ENCODE data around the gene ZNF556.
A peak's percentile ranks its signal among the peaks of the same experiment; 100 is the strongest.
"Not testable (repeated sequence)": the region's sequence is repeated elsewhere in the genome, so short reads cannot be mapped to it uniquely, and the experiment has no call there.

ZNF556 gene

DNA sequence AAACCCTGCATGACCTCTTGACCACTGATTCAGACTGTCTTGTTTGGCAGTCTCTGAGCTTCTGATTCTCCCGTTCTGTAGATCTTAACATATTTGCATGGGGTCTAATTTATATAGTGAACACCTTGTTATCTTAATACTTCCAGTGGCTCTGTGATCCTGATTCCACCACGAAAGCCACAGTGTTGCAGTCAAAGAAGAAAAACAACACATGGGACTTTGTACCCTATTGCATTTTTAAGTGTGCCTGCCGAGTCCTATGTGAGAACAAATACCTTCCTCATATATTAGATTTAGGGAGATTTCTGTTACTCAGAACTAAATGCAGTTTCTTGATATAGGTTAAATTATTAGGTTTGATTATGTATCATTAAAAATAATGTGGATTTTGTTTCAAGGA, 12.3 kb upstream of the ZNF556 start:
- no peak for DNase-seq

DNA sequence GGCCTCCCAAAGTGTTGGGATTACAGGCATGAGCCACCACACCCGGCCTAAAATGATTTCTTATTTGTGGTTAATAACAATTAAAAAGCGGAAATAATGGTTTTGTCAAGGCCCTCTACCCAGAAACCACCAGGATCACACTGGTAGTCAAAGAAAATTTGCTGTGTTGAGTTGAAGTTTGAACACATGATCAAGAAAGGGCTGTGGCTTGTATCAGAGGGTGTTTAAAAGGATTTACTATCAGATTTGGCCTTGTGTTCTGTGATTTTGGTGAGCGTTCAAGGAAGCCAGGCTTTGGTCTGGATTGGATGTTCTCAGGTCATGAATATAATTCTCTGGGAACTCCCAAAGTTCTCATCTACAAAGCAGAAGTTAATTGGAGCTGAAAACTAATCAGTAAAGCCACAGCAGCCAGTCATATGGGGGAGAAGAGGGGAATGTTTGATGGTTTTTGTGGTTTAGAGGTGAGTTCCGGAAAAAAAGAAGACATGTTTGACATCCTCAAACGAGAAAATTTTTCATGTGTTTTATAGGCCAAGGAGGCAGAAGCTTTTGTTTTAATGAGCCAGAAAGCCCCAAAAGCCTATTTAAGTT, 10.6 kb upstream of the ZNF556 start:
- DNase-seq = no peak

DNA sequence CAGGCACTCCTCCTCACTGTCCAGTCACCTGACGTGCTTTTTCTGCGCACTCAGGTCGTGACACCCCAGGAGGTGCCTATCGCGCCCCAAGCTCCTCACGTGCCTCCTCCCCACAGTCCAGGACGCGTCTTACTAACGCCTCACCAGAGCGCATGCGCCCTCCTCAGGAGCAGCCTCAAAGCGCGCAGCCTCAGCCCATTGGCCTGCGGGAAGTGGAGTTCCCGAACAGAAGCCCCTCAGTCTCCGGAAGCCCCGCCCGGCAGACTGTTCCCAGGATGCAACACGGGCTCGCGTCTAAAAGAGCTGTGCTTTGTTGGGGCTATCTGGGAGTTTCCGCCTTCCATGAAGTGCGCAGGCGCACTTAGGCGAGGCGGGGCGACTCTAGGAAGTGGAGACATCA, 8.3 kb upstream of the ZNF556 start:
- no peak for DNase-seq

DNA sequence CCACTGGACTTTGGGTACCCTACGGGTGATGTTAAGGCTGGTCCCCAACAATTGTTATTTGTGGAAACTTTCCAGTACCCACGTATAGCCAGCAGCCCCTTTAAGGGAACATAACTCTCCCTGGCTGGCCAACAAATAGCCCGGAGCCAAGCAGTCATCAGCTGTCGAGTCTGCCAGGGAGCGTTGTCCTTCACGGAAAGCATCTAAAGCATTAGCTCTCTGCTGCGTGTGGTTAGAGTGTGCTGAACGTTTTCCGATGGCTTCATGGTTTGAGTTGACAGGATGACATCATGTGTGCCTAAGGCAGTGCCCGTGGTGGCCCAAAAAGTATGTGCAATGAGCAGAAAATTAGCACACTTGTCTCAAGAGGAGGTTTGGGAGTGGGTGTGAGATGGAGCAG, 3.3 kb upstream of the ZNF556 start:
- peak; percentile 48 for DNase-seq

DNA sequence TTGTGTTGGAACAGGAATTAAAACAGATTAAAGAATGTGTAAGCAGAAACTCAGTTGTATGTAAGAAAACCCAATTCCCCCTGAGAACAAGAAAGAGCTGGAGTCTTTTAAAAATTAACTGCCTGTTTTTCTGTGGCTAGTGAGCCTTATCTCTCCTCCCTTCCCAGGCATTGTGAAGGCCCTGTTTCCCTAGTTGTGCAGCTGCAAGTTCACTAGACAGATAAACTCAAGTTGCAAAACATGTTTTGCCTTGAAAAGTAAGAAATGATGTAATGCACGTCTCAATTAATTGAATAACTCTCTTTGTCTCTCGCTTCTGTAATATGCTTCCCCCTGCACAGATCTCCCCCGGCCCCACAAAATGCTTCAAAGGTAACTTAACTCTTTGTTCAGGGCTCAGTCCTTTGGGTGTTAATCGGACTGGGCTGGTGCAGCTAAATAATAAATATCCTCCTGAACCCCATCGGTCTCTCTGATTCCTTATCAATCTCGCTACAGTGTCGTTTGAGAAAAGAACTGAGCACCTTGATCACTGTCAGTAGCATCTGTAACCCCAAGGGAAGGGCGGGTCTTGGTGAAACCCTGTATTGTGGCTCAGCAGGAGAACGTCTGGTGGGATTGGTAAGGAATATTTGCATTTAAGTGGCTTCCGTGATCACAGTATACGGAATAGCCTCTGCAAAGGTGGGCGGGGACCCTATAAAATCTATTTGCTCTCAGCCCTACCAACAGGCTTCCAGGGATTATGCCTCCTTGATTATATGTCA, 1.6 kb upstream of the ZNF556 start:
- no peak for DNase-seq

DNA sequence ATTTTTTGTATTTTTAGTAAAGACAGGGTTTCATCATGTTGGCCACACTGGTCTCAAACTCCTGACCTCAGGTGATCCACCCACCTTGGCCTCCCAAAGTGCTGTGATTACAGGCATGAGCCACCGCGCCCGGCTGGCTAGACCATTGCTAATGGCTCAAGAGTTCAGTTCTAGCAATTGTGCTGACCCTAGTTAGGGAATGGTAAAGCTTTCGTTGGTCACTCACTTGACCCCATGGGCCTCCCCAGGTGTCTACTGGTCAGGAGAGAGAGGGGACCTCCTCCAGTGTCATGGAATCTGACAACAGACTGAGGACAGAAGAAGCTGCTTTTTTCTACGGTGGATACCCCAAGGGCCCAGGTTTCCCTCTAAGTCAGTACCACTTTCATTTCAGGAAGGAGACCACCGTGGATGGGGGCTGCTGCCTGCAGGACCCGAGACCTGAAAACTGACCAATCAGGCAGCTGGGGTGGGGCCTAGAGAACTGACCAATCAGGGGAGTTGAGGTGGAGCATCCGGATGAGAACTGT, 575 bp upstream of the ZNF556 start:
- no peak for DNase-seq

DNA sequence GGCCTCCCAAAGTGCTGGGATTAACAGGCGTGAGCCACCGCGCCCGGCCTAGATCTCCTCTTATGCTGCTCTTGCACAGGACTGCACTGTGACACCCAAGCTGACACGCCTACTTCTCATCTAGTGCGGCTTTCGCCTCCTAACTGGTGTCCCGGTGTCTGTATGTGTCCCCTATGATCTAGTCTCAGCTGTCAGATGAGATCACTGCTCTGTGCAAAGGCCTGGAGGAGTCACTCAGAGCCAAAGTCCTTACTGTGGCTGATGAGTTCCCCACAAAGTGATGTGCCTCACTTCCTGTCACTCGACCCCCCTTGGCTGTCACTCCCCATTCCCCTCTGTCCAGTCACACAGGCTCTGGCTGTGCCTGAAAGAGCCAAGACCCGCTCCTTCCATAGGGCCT, 2.5 kb downstream of the ZNF556 start:
- DNase-seq = no peak

DNA sequence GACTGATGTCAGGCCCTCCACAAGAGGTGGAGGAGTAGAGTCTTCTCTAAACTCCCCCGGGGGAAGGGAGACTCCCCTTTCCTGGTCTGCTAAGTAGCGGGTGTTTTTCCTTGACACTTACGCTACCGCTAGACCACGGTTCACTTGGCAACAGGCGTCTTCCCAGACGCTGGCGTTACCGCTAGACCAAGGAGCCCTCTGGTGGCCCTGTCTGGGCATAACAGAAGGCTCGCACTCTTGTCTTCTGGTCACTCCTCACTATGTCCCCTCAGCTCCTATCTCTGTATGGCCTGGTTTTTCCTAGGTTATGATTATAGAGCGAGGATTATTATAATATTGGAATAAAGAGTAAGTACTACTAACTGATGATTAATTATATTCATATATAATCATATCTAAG, 5.0 kb downstream of the ZNF556 start:
- not testable (repeated sequence) for DNase-seq

DNA sequence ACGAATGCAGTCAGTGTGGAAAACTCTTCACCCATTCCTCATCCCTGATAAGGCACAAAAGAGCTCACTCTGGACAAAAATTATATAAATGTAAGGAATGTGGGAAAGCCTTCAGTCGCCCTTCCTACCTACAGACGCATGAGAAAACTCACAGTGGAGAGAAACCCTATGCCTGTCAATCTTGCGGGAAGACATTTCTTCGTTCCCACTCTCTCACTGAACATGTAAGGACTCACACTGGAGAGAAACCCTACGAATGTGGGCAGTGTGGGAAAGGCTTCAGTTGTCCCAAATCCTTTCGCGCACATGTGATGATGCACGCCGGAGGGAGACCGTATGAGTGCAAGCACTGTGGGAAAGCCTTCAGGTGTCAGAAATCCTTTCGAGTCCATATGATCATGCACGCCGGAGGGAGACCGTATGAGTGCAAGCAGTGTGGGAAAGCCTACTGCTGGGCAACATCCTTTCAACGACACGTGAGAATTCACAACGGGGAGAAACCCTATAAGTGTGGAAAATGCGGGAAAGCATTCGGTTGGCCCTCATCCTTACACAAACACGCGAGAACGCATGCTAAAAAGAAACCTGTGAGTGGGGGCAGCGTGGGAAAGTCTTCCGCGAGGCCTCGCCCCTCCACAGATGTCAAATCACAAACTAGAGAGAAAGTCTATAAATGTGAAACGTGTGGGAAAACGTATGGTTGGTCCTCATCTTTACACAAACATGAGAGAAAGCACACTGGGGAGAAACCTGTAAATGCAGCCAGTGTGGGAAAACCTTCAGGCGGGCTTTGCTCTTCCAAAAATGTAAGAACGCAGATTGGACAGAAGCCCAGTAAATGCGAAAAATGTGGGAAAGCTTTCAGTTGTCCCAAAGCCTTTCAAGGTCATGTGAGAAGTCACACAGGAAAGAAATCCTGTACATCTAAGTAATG, 10.5 kb downstream of the ZNF556 start:
- no peak for DNase-seq

DNA sequence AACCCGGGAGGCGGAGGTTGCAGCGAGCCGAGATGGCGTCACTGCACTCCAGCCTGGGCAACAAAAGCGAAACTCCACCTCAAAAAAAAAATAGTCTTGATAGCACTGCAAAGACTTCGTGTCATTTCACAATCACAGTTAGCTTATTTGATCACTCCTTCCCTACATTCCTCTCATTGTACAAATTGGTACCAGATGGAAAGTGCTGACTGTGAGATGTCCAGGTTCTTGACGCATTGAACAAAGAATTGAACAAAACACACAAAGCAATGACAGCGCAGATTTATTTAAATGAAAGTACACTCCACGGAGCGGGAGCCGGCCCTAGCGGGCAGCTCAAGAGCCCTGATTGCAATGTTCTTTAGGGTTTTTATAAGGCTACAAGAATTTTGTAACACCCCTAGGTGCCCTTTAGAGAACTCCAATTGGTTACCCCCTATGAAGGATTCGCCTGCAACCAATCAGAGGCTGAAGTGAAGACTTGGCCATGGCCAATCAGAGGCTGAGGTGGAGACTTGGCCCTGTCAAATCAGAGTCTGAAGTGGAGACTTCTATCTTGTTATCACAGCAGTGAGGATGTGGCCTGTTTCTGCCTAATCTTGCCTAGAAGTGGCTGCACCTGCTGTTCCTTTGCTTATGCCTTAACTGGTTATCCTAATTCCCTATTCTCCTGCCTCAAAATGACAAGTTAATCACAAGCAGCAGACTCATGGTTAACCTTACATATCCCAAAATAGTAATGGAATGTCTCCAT, 16.7 kb downstream of the ZNF556 start:
- DNase-seq = no peak

DNA sequence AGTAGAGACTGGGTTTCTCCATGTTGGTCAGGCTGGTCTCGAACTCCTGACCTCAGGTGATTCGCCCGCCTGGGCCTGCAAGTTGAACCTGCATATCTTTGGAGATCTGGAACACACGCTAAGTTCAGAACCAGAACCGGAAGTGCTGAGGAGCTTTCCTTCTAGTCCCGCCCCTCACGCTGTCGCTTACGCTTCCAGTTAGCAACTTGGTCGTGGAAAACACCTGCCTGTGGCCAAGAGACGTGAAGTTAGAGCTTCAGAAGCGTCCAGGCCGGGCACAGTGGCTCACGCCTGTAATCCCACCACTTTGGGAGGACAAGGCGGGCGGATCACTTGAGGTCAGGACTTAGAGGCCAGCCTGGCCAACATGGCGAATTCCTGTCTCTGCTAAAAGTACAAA, 18.6 kb downstream of the ZNF556 start:
- DNase-seq = no peak

DNA sequence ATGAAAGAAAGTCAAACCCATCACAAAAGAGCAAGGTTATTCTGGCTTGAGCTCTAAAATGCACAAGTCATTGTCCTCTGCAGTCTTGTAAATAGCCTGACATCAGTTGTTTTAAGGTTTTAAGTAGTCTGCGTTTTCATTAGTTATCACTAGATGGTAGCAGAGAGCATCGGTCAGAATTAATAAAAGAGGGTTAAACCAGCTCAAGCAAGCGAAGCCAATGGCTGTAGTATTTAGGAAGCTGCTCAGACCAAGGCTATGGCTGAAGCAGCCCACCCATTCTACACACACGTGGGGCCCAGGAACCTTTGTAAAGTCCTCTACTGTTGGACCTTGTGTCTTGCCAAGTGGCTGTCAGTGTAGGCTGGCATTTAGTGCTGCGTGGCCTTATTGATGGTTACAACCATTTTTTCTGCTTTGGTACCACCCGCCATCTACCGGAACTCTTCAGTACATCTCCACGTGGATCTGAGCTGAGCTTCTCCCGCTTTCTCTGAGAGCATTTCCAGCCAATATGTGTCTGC, 20.3 kb downstream of the ZNF556 start:
- DNase-seq = peak; percentile 32

DNA sequence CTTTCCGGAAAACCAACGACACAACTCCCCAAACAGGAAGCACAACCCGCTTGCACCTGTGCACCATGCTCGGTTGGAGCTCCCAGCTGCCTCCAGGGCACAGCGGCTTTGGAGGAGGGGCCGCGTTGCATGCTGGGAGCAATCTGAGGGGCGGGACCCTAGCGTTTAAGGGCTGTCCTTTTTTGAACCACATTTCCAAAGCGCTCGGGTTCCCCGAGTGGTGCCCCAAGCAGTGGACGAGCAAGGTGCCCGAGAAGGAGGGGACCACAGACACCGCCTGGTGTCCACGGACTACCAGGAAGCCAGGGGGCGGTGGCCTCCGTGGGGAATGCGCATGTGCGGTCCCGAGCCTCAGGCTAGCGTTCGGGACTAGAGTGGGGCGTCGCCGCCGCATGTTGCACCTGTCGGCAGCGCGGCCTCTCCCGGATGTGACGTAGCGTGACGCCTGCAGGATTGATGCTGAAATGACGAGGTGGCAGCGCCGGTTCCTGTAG, 21.6 kb downstream of the ZNF556 start:
- peak; percentile 50 for DNase-seq

DNA sequence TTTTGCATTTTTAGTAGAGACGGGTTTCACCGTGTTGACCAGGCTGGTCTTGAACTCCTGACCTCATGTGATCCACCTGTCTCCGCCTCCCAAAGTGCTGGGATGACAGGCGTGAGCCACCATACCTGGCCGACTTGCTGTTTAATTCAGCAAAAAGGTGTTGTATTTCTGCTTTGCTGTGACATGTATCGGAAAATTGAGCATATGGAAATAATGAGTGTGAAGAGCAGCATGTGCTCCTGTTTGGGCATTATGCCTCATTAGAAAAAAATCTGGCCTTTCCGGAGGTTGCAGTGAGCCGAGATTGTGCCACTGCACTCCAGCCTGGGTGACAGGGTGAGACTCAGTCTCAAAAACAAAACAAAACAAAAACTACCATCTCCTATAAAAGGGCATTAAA, 23.4 kb downstream of the ZNF556 start:
- not testable (repeated sequence) for DNase-seq

DNA sequence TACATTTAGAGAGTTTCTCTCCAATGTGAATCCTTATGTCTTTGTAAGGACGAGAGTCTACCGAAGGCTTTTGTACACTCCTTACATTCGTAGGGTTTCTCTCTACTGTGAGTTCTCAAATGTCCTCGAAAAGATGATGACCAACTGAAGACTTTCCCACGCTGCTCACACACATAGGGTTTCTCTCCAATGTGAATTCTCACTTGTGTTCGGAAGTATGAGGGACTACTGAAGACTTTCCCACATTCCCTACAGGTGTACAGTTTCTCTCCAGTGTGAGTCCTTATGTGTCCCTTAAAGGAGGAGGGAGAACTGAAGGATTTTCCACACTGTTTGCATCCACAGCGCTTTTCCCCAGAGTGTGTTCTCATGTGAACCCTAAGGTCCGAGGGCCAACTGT, 29.6 kb downstream of the ZNF556 start:
- no peak for DNase-seq

DNA sequence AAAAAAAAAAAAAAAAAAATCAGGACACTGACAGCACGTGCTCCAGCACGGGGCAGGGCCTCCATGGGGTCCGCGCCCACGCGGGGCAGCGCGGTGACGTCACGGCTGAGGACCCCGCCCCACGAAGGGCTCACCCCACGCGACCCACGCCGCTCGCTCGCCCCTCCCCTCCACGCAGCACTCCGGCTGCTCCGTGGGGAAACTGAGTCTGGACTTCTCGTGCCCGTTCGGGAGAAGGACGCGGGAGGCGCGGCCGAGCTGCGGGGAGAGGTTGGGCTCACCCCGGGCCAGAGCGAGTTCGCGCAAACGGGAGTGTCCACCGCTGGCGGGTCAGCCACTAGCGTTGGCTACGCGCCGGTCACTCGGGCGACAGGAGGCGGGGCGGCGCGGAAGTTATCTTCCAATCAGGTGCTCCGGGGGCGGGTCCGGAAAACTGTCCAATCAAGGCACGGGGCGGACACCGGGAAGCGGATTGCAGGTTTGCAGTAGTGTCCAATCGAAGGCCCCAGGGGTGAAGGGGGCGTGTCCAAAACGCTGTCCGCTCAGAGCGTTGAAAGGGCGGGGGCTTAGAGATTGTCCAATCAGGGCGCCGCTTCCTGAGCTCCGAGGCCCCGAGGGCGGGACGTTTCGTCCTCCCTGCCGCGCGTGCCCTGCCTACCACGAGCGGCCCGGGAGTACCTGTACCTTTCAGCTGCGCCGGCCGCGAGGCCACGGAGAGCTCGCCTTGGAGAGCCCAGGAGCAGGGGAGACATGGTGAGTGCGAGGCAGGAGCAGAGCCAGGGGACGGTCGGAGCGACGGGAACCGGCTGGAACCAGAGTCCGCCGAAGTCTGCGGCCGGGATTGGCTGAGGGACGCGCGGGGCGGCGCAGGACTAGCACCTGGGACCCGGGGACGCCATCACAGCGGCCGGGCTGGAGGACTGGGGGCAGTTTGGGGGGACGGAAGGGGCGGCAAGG, 33.4 kb downstream of the ZNF556 start, which contains the start of gene ZNF57:
Gene ZNF57, plus strand, starts transcription at position 633 of the 957 bp plus-strand sequence. Its CDS starts 118 bp downstream, at position 751.
- DNase-seq = peak; percentile 100

DNA sequence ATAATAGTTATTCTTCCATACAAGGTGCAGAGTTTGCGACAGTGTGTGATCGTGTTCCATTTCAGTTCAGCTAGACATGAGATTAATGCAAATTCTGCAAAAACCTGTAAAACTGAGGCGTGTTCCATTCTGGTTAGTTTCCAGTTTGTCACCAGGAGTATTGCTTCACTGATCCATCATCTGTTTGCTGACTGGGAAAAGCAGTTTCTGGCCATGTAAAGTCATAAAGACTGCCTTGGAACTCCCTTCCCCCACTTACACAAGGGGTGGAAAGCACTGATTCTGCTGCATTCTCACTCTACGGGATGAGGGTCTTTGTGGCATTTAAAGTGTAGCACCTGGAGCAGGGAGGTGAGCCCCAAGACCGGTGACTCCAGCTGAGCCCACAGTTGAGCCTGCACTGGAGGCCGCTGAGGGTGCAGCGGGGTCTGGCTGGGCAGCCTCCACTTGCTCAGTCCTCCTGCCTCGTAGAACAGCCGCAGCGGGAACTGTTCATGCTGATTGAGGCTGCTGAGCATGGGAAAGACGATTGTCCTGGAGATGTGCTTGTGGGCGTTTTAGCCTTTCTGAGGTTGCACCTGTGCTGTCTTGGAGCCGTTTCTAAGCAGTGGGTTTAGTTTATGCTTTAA, 35.6 kb downstream of the ZNF556 start:
- no peak for DNase-seq

DNA sequence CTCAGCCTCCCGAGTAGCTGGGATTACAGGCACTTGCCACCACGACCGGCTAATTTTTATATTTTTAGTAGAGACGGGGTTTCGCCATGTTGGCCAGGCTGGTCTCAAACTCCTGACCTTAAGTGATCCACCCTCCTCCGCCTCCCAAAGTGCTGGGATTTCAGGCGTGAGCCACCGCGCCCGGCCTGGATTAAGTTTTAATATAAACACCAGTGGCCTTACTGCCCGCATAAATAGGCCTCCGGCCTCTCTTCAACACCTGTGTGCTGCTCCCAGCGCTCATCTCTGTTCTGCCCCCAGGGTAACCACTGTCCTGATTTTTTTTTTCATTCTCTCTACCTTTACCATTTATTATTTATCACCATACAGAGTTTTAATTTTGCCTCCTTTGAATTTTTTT, 36.2 kb downstream of the ZNF556 start:
- not testable (repeated sequence) for DNase-seq

DNA sequence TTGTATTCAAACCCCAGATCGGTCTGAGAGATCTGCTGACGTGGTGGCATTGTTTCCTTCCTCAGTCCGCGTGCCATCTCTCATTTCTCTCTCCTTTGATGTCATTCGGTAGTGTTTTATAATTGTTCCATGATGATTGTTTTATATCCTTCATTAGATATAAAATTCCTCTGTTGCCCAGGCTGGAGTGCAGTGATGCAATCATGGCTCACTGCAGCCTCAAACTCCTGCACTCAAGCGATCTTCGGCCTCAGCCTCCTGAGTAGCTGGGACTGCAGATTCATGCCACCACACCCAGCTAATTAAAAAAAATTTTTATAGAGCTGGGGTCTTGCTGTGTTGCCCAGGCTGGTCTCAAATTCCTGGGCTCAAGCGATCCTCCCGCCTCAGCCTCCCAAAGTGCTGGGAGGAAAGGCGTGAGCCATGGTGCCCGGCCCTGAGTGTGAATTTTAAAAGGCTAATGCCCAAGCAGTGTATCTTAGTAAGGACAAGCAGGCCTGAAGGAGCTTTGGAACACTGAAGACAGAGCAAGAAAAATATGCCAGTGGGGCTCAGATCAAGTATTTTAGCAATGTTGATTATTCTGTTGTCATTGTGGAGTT, 38.9 kb downstream of the ZNF556 start:
- DNase-seq = no peak

DNA sequence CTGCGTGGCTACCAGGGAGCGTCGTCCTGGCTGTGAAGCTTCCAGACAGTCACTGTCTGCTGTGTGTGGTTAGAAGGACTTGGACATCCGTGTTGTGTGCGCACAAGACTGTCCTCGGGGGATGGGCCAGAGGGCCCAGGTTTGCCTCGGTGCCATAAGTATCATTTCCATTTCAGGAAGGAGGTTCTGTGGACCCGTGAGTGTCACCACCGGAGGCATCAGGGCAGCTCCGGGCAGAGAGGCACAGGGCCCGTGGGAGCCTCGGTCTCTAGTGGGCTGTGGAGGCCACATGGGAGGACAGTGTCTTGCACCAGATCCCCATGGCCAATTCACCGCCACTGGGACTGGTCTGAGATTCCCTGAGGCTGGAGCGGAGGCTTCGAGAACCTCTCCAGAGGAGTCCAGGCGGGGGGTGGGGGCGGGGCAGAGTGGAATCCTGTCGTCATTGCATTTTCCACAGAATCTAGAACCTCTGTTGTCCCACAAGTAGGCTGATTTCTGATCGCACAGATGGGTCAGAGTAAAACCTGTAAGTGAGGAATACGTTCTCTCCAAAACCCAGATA, 39.6 kb downstream of the ZNF556 start:
- DNase-seq = no peak
